Measurements from ENCODE around the gene SYK.
"Not testable (repeated sequence)": the region's sequence is repeated elsewhere in the genome, so short reads cannot be mapped to it uniquely, and the experiment has no call there.

SYK gene

GRCh38 chr9:90872835-90873294 lies 71.2 kb downstream of the SYK start:
- DNase-seq (ENCODE audit: low read depth in 2 of 2, low spot score in 1 of 2), result no peak

- no peak for DNase-seq (ENCODE audit: low read depth in 2 of 2, low spot score in 1 of 2)
Observed at GRCh38 chr9:90873422-90873821, 71.8 kb downstream of the SYK start.

GRCh38 chr9:90874194-90874593 lies 72.6 kb downstream of the SYK start:
- no peak for DNase-seq (ENCODE audit: low read depth in 2 of 2, low spot score in 1 of 2)

GRCh38 chr9:90878562-90878961 lies 76.9 kb downstream of the SYK start:
- no peak for DNase-seq (ENCODE audit: low read depth in 2 of 2, low spot score in 1 of 2)

GRCh38 chr9:90880066-90880465 lies 78.4 kb downstream of the SYK start:
- DNase-seq (ENCODE audit: low read depth in 2 of 2, low spot score in 1 of 2), result no peak

GRCh38 chr9:90880669-90881068 lies 79.0 kb downstream of the SYK start:
- no peak for DNase-seq (ENCODE audit: low read depth in 2 of 2, low spot score in 1 of 2)

GRCh38 chr9:90881648-90882047 lies 80.0 kb downstream of the SYK start:
- no peak for DNase-seq (ENCODE audit: low read depth in 2 of 2, low spot score in 1 of 2)

- no peak for DNase-seq (ENCODE audit: low read depth in 2 of 2, low spot score in 1 of 2)
Observed at GRCh38 chr9:90882991-90883600, 81.5 kb downstream of the SYK start.

- DNase-seq (ENCODE audit: low read depth in 2 of 2, low spot score in 1 of 2), result no peak
Observed at GRCh38 chr9:90883661-90884060, 82.0 kb downstream of the SYK start.

- no peak for DNase-seq (ENCODE audit: low read depth in 2 of 2, low spot score in 1 of 2)
Observed at GRCh38 chr9:90884178-90884577, 82.6 kb downstream of the SYK start.

- not testable (repeated sequence) for DNase-seq (ENCODE audit: low read depth in 2 of 2, low spot score in 1 of 2)
Observed at GRCh38 chr9:90886868-90887267, 85.2 kb downstream of the SYK start.

GRCh38 chr9:90888941-90889340 lies 87.3 kb downstream of the SYK start:
- no peak for DNase-seq (ENCODE audit: low read depth in 2 of 2, low spot score in 1 of 2)

- DNase-seq (ENCODE audit: low read depth in 2 of 2, low spot score in 1 of 2), result no peak
Observed at GRCh38 chr9:90890146-90890810, 88.7 kb downstream of the SYK start.

GRCh38 chr9:90891308-90892040 lies 89.9 kb downstream of the SYK start:
- DNase-seq (ENCODE audit: low read depth in 2 of 2, low spot score in 1 of 2), result no peak

- DNase-seq (ENCODE audit: low read depth in 2 of 2, low spot score in 1 of 2), result no peak
Observed at GRCh38 chr9:90892918-90893317, 91.3 kb downstream of the SYK start.

GRCh38 chr9:90893706-90894105 lies 92.1 kb downstream of the SYK start:
- DNase-seq (ENCODE audit: low read depth in 2 of 2, low spot score in 1 of 2), result no peak

- DNase-seq (ENCODE audit: low read depth in 2 of 2, low spot score in 1 of 2), result no peak
Observed at GRCh38 chr9:90894986-90895687, 93.5 kb downstream of the SYK start.

- DNase-seq (ENCODE audit: low read depth in 2 of 2, low spot score in 1 of 2), result no peak
Observed at GRCh38 chr9:90895786-90896185, 94.2 kb downstream of the SYK start.

- DNase-seq (ENCODE audit: low read depth in 2 of 2, low spot score in 1 of 2), result no peak
Observed at GRCh38 chr9:90896231-90896630, 94.6 kb downstream of the SYK start.

- DNase-seq (ENCODE audit: low read depth in 2 of 2, low spot score in 1 of 2), result no peak
Observed at GRCh38 chr9:90898228-90898627, 96.6 kb downstream of the SYK start.

- DNase-seq (ENCODE audit: low read depth in 2 of 2, low spot score in 1 of 2), result no peak
Observed at GRCh38 chr9:90899287-90899686, 97.7 kb downstream of the SYK start.

- DNase-seq (ENCODE audit: low read depth in 2 of 2, low spot score in 1 of 2), result no peak
Observed at GRCh38 chr9:90900130-90900529, 98.5 kb downstream of the SYK start.
